Measurements from ENCODE around the gene FAM3D.
"Not testable (repeated sequence)": the region's sequence is repeated elsewhere in the genome, so short reads cannot be mapped to it uniquely, and the experiment has no call there.

Gene FAM3D
- long read RNA-seq: 0 reads

- peak; percentile 18 to 78 for DNase-seq (ENCODE audit: low read depth in 1 of 2, low spot score in 1 of 2)
- no peak within 1 kb of the TSS for H3K27ac ChIP-seq (replicated peaks)
- peak; percentile 10; the same call in 1 of the 2 replicates for TF ChIP-seq SPI1 (IDR thresholded peaks at IDR 0.05; ENCODE audit: borderline replicate concordance, low read depth)
- TF ChIP-seq, protein P1, sequence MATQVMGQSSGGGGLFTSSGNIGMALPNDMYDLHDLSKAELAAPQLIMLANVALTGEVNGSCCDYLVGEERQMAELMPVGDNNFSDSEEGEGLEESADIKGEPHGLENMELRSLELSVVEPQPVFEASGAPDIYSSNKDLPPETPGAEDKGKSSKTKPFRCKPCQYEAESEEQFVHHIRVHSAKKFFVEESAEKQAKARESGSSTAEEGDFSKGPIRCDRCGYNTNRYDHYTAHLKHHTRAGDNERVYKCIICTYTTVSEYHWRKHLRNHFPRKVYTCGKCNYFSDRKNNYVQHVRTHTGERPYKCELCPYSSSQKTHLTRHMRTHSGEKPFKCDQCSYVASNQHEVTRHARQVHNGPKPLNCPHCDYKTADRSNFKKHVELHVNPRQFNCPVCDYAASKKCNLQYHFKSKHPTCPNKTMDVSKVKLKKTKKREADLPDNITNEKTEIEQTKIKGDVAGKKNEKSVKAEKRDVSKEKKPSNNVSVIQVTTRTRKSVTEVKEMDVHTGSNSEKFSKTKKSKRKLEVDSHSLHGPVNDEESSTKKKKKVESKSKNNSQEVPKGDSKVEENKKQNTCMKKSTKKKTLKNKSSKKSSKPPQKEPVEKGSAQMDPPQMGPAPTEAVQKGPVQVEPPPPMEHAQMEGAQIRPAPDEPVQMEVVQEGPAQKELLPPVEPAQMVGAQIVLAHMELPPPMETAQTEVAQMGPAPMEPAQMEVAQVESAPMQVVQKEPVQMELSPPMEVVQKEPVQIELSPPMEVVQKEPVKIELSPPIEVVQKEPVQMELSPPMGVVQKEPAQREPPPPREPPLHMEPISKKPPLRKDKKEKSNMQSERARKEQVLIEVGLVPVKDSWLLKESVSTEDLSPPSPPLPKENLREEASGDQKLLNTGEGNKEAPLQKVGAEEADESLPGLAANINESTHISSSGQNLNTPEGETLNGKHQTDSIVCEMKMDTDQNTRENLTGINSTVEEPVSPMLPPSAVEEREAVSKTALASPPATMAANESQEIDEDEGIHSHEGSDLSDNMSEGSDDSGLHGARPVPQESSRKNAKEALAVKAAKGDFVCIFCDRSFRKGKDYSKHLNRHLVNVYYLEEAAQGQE (IDR thresholded peaks at IDR 0.05; ENCODE audit: insufficient replicate concordance, low read depth): no peak
- TF ChIP-seq, protein P2, sequence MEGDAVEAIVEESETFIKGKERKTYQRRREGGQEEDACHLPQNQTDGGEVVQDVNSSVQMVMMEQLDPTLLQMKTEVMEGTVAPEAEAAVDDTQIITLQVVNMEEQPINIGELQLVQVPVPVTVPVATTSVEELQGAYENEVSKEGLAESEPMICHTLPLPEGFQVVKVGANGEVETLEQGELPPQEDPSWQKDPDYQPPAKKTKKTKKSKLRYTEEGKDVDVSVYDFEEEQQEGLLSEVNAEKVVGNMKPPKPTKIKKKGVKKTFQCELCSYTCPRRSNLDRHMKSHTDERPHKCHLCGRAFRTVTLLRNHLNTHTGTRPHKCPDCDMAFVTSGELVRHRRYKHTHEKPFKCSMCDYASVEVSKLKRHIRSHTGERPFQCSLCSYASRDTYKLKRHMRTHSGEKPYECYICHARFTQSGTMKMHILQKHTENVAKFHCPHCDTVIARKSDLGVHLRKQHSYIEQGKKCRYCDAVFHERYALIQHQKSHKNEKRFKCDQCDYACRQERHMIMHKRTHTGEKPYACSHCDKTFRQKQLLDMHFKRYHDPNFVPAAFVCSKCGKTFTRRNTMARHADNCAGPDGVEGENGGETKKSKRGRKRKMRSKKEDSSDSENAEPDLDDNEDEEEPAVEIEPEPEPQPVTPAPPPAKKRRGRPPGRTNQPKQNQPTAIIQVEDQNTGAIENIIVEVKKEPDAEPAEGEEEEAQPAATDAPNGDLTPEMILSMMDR (IDR thresholded peaks at IDR 0.05; ENCODE audit: insufficient read depth, low read length): no peak
- H3K27me3 ChIP-seq (ENCODE audit: insufficient read depth, poor library complexity, severe bottlenecking): no peaks in the 10 kb centered on the region
- H3K4me3 ChIP-seq (replicated peaks; ENCODE audit: insufficient read depth, low read length): no peak within 1 kb of the TSS
Observed at GRCh38 chr3:58666683-58667082, at the start of gene FAM3D. Gene FAM3D (minus strand): TSS chr3:58666774. CDS start chr3:58655563, 11,211 bp downstream.

DNA sequence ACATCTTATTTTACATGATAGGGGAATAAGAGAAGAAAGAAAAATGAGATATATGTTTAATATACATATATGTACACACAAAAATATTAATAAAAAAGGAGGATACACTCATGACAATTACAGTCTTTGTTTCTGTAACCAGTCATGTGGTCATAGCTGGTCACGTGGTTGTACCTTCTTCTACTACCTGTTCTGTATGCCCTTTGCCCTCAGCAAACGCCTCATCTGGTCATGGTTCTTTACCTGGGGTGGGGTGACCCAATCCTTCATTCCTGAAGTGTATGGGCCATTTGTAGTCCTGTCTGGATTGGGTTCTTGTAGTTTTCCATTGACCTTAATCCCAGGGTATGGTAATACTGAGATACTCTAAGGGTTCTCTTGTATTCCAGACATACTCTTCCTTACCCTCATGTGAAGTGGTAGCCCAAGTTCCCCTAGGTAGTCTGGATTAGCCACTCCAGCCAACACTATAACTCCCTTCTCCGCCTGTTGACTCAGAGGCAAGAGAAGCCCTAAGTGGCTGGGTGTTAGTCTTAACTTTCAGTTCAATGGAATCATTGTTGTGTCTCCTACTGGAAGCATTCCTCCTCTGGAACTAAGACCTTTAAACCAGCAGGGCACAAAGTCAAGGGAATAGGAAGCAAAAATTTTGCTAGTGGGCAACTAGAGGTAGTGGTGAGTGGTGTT, 47.3 kb upstream of the FAM3D start:
- Histone ChIP-seq H3K27ac (replicated peaks) (no peak overlapping the region), H3K4me3 (replicated peaks; ENCODE audit: insufficient read depth, low read length) (no peak overlapping the region), H3K27me3 (ENCODE audit: insufficient read depth, poor library complexity, severe bottlenecking) (no peaks in the 10 kb centered on the region)
- TF ChIP-seq, protein P2 (IDR thresholded peaks at IDR 0.05; ENCODE audit: insufficient read depth, low read length): no peak
- no peak for TF ChIP-seq GABPA (IDR thresholded peaks at IDR 0.05; ENCODE audit: low read depth)
- TF ChIP-seq, protein P1 (IDR thresholded peaks at IDR 0.05; ENCODE audit: insufficient replicate concordance, low read depth): no peak
- no peak for TF ChIP-seq POLR2AphosphoS5 (IDR thresholded peaks at IDR 0.05; ENCODE audit: low read depth)
- TF ChIP-seq SPI1 (IDR thresholded peaks at IDR 0.05; ENCODE audit: borderline replicate concordance, low read depth): no peak
- DNase-seq (ENCODE audit: low read depth in 1 of 2, low spot score in 1 of 2): no peak

- TF ChIP-seq GABPA (IDR thresholded peaks at IDR 0.05; ENCODE audit: low read depth): no peak
- TF ChIP-seq SPI1 (IDR thresholded peaks at IDR 0.05; ENCODE audit: borderline replicate concordance, low read depth): no peak
- TF ChIP-seq, protein P1 (IDR thresholded peaks at IDR 0.05; ENCODE audit: insufficient replicate concordance, low read depth): no peak
- TF ChIP-seq, protein P2 (IDR thresholded peaks at IDR 0.05; ENCODE audit: insufficient read depth, low read length): no peak
- TF ChIP-seq POLR2AphosphoS5 (IDR thresholded peaks at IDR 0.05; ENCODE audit: low read depth): no peak
- DNase-seq (ENCODE audit: low read depth in 1 of 2, low spot score in 1 of 2): no peak
- no peak overlapping the region for H3K4me3 ChIP-seq (replicated peaks; ENCODE audit: insufficient read depth, low read length)
Observed at GRCh38 chr3:58711871-58712270, 45.3 kb upstream of the FAM3D start.

GRCh38 chr3:58708983-58709382, 42.4 kb upstream of the FAM3D start:
- H3K27ac ChIP-seq (replicated peaks); H3K4me3 ChIP-seq (replicated peaks; ENCODE audit: insufficient read depth, low read length); DNase-seq (ENCODE audit: low read depth in 1 of 2, low spot score in 1 of 2): not testable (repeated sequence)

More at GRCh38 chr3:58711871-58712270, 45.3 kb upstream of the FAM3D start:
- H3K27me3 ChIP-seq (ENCODE audit: insufficient read depth, poor library complexity, severe bottlenecking): no peaks in the 10 kb centered on the region
- no peak overlapping the region for H3K27ac ChIP-seq (replicated peaks)

More at GRCh38 chr3:58708983-58709382, 42.4 kb upstream of the FAM3D start:
- not testable (repeated sequence) for H3K27me3 ChIP-seq (ENCODE audit: insufficient read depth, poor library complexity, severe bottlenecking)

Measured in HL-60 (cell line).